OCI-LY3 (cell line): ENCODE measurements around the gene SEC16A.

ENCODE experiments used
- EZH2phosphoT487 ChIP-seq: fragments of 200-600 bp; shearing (Covaris generic); IDR thresholded peaks from 2 replicates; pipeline ENCODE4 v1.6.1; 2018; ENCODE audit warnings: antibody characterized with exemption, mixed run types, low read depth
- TF ChIP-seq, protein P1 (sequence below): fragments of 200-600, 300-600 bp; sonication (generic); IDR thresholded peaks from 2 replicates; pipeline ENCODE4 v1.5.1; 2014; ENCODE audit warnings: antibody characterized with exemption, low read length, low read depth

DNA sequence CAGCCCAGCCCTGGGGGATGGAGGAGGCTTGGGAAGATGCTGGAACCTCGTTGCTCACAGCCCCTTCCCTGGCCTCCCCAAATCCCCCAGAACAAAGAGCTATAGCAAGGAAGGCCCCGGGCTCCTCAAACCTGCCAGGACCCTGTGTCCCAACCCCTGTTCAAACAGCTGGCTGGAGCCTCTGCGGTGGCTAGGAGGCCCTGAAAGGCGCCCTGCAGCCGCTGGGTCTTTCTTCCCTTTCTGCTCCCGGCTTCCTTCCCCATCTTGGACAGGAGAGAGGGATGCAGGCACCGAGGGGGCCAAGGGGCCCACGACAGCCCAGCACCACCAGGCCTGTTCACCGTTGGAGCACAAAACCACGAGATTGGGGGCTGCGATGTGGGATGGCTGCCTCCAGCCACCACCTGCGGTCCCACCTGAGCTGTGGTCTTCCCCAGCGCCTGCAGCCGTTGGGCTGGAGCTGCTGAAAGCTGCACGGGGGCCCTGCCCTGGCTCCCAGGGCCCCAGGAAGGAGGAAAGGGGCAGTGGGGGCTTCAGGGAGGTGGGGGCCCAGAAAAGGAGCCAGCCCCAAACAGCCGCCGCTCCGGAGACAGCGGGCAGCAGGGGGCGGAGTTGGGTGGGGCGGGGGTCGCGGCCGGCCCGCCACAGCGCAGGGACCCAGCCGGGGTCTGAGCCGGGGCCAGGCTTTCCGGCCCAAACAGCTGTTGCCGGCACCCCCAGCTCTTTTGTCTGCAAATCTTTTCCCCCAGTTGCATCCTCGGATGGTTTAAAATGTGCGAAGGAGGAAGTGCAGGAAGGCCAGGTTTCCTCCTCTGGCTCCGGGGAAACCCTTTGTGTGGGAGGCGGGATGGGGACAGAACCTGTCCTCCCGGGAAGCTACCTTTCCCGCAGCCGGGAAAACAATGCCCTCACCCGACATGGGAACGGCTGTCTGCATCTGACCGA lies 46.9 kb upstream of the SEC16A start:
- TF ChIP-seq, protein P1, sequence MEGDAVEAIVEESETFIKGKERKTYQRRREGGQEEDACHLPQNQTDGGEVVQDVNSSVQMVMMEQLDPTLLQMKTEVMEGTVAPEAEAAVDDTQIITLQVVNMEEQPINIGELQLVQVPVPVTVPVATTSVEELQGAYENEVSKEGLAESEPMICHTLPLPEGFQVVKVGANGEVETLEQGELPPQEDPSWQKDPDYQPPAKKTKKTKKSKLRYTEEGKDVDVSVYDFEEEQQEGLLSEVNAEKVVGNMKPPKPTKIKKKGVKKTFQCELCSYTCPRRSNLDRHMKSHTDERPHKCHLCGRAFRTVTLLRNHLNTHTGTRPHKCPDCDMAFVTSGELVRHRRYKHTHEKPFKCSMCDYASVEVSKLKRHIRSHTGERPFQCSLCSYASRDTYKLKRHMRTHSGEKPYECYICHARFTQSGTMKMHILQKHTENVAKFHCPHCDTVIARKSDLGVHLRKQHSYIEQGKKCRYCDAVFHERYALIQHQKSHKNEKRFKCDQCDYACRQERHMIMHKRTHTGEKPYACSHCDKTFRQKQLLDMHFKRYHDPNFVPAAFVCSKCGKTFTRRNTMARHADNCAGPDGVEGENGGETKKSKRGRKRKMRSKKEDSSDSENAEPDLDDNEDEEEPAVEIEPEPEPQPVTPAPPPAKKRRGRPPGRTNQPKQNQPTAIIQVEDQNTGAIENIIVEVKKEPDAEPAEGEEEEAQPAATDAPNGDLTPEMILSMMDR, result no peak
- TF ChIP-seq EZH2phosphoT487, result no peak
